ENCODE measurements around the gene UBA1. TPM values are rescaled to one million over a fixed set of nuclear protein-coding genes. Genes with fewer than 3 reads are reported as not detected.

The UBA1 gene
- polyA plus RNA-seq, 1 donor, result 152 TPM

DNA sequence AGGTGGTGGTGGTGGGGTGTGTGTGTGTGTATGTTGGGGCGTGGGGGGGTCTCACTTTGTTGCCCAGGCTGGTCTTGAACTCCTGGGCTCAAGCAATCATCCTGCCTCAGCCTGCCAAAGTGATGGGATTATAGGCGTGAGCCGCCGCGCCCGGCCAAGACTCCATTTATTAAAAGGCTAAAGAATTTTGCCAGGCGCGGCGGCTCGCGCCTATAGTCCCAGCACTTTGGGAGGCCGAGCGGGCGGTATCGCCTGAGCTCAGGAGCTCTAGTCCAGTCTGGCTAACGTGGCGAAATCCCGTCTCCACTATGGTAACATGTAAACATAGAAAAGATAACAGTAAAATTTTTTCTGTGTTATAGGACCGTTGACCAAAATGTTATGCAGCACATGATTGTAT lies 3.7 kb upstream of the UBA1 start:
- no peak for DNase-seq

DNA sequence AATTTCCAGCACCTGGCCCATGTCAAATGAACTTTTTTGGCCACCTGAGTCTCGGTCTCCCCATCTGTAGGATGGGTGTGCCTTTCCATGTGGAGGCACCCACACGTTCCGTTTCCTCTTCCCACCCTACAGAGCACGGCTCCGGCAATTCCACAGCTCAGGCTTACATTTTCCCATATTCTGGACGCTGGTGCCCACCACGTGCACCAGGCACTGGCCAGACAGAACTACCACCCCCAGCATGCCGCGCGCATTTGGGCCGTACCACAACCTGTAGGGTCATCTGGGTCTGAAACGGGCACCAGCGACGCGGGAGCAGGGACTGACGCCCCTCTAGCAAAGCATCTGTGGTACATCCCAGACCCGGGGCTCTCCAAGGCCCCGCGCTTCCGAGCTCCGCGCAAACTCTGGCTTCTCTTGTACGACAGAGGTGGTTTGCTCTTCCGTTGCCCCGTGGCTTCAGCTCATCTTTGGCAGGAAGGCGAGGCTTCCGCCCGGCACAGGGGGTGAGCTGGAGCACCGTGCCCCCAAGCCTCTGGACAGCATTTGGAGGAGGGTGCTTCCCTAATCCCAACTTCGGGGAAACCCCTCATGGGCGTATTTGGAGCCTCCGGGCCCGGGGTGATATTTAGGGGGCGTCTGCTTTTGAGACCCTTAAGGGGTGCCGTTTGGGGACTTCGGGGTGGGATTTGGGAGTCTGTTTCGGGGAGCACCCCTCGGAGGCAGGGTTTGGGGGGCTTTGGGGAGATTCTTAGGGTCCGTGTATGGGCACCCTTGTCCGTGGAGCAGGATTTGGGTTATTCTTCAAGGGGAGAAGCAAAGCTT lies 3.0 kb upstream of the UBA1 start:
- peak; percentile 88 for DNase-seq

DNA sequence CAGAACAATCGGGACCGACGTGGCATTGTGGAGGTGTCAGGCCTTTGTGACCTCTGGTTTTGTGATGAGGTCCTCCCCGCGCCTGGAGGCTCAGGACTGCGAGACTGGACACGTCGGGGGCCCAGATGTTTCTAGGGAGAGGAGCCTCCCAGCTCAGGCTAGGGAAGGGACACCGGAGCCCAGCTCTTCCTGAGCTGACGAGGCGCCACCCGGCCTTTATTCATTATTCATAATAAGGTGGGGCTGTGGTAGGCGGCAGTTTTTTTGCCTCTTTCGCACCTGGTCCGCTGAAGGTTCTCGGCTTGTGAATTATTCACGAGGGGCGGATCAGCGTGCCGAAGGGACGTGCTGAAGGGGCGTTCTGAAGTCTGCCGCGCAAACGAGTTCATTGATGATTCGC lies 2.3 kb upstream of the UBA1 start:
- no peak for DNase-seq

DNA sequence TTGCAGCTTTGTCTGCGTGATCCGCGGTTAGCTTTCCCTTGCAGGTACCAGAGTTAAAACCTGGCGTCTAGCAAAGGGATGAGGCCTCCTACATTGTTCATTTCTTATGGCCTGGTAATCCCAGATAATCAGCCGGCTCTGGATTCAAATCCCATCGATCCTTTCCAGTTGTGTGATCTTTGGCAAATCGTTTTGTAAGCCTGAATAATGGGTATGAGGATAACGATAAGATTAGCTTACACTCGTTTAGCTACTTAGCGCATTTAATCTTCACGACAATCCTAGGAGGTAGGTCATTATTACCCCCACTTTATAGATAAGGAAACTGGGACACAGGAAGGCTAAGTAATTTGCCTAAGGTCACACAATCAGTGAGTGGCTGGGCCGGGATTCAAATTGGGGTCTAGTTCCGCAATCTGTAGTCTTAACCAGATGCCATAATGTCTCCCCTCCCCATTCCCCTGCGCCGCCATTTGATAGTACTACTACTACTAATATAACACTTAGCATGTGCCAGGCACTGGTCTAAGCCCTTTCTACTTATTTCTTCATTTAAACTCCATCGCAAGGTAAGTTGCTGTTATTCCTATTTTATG lies 1.7 kb upstream of the UBA1 start:
- no peak for DNase-seq

DNA sequence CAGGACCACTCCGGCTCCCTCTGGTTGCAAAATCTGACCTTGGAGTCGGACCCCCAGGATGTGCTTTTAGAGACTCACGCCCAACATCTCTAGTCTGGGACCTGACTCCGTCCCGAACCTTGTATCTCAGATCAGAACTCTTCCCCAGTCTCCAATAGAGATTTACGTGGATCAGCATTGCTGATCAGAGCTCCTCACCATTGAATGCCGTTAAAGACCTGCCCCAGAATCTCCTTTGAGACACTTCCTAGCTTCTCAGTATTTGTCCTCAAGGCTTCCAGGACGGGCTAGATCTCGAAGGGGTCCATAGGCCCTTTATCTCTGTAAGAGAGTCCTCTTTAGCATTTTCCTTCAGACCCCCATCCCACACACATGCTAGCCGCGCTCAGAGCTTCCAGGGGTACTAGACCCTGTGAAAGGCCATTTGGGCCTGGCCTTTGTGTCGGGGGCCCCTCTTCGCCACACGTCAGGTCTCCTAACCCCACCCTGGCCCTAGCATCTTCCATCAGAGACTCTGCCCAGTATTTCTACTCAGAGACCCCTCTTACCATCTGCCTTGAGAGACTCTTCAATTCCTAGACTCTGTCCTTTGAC lies 662 bp downstream of the UBA1 start:
- no peak for DNase-seq

DNA sequence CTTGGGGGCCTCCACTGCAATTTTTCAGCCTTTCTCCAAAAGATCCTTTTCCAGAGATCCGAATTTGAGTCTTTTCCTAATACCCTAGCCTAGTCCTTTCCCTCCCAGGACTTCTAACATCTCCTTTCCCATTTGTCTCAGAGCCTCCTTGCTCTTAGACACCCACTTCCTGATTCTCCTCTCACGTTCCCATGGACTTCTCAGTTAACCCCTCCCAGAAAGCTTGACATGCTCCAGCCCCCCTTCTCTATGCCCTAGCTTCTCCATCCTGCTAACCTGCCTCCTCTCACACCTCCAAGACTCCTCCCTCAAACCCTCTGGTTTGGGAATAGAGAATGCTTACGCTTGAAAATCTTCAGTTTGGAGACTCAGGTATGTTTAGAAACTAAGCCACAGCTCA lies 2.5 kb downstream of the UBA1 start:
- no peak for DNase-seq

DNA sequence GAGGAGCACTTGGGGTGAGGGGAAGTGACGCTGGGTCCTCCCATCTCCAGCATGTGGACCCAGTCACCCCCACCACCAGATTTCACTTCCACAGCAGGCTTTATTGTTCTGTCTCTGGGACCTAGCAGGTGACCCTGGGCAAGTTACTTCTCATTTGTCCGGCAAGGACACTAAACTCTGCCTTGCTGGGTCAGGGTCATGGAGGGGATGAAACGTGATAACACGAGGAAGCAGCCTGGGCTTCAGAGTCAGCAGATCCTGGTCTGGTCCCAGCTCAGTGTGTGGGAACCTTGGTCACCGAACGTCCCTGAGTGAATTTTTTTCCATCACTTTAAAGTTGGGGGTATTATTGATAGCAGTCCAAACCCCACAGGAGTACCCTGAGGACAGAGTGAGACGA lies 3.9 kb downstream of the UBA1 start:
- DNase-seq, result no peak

DNA sequence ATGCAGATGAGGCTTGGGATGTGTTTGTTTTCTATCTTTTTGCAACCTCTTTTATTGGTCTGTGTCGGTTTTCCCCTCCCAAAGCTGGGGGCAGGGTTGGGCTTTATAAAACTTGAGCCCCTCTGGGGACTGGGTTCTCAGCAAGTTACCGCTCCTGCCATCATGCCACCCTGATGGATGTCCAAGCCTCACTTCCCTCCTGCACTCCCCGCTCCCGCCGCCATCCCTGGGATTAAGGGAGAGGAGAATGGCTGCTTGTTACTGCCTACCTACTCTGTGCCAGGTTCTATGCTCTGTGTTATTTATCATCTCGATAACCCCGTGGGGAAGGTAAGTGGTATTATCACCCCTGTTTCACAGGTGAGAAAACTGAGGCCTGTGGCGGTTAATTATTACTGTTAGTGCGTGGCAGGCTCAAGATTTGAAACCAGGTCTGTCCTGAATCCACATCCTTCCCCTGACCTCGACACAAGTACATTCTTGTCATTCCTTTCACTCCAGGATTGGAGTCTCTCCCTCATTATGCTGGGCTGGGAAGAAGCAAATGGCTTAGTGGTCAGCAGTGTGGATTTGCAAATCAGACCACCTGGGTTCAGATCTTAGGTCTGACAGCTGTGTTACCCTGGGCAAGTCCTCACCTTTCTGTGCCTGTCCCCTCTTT lies 4.5 kb downstream of the UBA1 start:
- no peak for DNase-seq

DNA sequence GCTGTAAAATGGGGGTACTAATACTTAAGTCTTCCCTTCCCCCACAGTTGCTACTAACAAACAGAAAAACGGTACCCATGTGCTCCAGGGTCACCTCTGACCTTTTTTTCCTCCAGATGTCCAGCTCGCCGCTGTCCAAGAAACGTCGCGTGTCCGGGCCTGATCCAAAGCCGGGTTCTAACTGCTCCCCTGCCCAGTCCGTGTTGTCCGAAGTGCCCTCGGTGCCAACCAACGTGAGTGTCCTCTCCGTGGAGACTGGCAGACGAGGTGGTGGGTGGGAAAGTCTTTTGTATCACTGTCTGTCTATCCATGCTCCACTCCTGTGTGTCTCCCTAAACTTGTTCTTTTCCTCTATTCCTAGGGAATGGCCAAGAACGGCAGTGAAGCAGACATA lies 5.1 kb downstream of the UBA1 start:
- no peak for DNase-seq

DNA sequence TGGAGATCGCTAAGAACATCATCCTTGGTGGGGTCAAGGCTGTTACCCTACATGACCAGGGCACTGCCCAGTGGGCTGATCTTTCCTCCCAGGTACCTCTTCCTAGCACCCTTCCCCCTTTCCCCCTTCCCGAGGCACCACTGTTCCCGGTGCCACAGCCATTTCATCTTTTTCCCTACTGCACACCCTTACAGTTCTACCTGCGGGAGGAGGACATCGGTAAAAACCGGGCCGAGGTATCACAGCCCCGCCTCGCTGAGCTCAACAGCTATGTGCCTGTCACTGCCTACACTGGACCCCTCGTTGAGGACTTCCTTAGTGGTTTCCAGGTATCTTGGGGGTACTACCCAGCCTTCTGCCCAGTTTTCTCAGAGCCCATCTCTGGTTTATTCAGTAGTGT lies 5.7 kb downstream of the UBA1 start:
- DNase-seq, result no peak

DNA sequence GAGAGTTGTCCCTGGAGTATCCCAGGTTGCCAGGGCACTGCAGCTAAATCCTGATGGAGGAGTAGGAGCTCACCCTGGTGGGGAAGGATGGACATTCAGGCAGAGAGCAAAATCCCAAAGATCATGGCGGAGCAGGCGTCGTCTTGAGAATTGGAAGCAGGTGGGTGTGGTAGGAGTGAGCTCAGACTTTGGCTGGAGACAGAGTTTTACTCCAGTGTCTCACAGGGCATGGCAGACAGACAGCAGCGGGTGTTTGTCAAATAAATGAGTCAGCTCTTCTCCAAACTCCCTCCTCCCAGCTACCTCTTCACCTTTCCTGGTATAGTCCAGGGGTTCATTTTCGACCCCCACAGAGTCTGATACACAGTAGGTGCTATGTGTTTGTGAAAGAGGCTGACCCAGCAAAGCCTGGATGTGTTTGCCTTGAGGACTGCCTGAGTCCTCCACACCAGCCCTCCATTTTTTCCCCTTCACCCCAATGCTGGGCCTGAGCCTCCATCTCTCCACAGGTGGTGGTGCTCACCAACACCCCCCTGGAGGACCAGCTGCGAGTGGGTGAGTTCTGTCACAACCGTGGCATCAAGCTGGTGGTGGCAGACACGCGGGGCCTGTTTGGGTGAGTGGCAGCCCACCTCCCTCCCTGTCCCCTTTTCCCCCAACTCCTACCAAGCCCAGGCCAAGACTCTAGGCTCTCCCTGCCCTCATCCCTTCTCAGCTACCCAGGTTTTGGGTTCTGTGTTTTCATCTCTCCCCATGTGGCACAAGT lies 6.9 kb downstream of the UBA1 start:
- DNase-seq, result no peak

DNA sequence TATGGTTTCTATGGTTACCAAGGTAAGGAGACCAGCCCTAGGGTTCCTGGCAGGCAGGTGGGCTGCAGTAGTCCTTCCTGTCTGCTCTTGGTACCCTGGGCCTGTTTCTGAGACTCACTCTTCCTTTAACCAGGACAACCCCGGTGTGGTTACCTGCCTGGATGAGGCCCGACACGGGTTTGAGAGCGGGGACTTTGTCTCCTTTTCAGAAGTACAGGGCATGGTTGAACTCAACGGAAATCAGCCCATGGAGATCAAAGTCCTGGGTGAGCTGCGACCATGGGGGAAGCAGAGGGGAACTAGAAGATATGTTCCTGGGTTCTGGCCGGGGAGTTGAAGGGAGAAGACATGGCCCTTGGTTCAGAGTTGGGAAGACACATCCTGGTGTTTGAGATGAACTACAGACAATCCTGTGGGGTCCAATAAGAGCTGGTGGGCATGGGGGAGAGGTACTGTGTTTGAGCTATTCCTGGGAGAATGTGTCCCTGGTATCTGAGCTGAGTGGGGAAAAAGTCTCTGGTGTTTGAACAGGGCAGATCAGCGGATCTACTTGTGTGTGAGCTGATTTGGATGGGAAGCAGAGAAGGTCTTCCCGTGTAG lies 7.8 kb downstream of the UBA1 start:
- DNase-seq, result no peak

DNA sequence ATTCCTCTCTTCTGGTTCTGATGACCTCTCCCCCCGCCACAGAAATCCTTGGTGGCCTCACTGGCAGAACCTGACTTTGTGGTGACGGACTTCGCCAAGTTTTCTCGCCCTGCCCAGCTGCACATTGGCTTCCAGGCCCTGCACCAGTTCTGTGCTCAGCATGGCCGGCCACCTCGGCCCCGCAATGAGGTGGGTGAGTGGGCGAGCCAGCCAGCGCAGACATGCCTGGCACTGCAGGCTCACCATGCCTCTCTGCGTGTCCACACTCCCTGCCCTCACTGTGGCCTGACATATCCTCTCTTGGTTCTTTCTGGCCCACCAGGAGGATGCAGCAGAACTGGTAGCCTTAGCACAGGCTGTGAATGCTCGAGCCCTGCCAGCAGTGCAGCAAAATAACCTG lies 8.7 kb downstream of the UBA1 start:
- DNase-seq, result no peak

DNA sequence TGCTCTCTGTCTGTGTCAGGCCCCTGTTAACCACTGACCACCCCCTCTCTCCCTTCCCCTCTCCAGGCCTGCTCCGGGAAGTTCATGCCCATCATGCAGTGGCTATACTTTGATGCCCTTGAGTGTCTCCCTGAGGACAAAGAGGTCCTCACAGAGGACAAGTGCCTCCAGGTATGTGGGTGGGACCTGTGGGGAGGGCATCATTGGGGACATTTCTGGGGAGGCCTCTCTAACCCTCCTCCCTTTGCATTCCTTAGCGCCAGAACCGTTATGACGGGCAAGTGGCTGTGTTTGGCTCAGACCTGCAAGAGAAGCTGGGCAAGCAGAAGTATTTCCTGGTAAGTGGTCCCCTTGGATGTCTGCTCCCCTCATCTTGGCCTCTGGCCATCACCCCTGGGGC lies 9.2 kb downstream of the UBA1 start:
- DNase-seq, result no peak

DNA sequence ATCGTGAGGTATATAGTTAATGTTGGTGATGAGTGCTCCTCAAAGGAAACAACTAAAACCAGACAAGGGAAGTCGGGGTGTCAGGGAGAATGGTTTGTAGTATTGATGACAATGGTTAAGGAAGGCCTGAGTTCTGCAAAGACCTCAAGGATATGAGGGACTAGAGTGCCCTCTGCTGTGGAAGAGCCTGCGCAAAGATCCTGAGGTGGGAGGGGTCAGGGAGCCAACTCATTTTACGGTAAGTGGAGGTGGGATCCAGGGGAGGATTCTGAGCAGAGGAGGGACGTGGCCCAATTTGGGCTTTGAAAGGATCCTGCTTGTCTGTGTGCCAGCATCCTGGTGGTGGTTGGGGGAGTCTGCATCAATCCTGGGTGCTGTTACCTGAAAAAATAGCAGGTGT lies 11.3 kb downstream of the UBA1 start:
- no peak for DNase-seq

DNA sequence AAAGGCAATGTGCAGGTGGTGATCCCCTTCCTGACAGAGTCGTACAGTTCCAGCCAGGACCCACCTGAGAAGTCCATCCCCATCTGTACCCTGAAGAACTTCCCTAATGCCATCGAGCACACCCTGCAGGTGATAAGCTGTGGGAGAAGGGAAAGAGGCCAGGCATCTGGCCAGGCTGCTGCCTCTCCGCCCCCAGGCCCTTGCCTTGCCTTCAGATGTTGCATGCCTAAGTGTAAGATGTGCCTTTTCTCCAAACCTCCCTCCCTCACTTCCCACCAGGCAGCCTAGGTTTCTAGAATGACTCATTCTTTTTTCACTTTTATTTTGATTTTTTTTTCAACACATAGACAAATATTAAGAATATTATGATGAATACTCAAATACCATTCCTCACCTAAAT lies 12.7 kb downstream of the UBA1 start:
- DNase-seq, result no peak

DNA sequence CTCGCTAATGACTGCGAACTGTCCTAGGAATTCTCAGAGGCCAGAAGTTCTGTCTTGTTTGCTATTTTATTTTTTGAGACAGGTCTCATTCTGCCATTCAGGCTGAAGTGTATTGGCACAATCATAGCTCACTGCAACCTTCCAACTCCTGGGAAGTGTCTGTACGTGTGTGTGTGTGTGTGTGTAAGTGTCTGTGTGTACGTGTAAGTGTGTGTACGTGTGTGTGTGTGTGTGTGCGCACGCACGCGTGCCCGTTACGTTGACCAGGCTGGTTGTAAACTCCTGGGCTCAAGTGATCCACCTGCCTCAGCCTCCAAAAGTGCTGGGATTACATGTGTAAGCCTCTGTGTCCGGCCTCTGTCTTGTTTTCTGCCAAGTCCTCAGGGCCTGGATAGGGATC lies 14.5 kb downstream of the UBA1 start:
- no peak for DNase-seq

DNA sequence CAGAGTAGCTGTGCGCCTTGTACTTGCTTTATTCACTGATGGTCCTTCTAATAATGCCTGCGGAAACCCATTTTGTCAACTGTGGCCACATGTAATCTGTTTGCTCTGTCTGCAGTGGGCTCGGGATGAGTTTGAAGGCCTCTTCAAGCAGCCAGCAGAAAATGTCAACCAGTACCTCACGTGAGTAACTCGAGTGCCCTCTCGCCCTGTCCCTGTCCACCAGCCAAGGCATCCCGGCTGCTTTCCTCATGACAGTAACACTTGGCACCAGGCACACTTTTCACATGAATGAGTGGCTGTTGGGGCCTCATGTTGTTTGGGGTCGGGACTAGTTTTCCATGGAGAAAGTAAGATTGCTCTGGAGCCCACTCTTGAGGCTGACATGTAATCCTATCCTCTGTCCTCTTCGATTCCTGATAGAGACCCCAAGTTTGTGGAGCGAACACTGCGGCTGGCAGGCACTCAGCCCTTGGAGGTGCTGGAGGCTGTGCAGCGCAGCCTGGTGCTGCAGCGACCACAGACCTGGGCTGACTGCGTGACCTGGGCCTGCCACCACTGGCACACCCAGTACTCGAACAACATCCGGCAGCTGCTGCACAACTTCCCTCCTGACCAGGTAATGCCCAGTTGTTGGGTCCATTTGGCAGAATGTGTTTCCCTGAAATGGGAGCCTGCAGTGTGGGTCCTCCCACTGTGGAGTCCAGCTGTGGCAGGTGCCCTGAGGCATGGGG lies 16.0 kb downstream of the UBA1 start:
- DNase-seq, result no peak

DNA sequence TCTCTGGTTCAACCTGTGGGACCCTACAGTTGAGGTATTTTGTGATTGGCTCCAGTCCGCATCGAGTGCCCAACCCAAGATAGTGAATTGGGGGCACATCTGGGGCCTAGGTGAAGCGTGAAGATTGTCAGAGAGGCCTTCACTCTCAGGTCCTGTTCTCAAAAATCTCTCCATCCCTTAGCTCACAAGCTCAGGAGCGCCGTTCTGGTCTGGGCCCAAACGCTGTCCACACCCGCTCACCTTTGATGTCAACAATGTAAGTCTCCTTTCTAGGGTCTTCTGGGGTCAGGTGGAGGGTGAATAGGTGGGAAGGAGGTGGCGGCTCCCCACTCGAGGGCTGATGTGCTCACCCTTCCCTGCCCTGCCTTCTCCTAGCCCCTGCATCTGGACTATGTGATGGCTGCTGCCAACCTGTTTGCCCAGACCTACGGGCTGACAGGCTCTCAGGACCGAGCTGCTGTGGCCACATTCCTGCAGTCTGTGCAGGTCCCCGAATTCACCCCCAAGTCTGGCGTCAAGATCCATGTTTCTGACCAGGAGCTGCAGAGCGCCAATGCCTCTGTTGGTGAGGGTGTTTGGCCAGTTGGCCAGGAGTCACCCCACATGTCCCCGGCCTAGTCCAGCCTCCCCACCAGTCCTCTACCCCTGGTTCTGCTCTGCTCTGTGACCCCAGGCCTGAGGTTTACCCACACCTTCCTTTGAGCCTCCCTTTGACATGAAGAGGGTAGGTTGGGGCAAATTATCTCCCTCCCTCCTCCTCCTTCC lies 17.2 kb downstream of the UBA1 start:
- no peak for DNase-seq

DNA sequence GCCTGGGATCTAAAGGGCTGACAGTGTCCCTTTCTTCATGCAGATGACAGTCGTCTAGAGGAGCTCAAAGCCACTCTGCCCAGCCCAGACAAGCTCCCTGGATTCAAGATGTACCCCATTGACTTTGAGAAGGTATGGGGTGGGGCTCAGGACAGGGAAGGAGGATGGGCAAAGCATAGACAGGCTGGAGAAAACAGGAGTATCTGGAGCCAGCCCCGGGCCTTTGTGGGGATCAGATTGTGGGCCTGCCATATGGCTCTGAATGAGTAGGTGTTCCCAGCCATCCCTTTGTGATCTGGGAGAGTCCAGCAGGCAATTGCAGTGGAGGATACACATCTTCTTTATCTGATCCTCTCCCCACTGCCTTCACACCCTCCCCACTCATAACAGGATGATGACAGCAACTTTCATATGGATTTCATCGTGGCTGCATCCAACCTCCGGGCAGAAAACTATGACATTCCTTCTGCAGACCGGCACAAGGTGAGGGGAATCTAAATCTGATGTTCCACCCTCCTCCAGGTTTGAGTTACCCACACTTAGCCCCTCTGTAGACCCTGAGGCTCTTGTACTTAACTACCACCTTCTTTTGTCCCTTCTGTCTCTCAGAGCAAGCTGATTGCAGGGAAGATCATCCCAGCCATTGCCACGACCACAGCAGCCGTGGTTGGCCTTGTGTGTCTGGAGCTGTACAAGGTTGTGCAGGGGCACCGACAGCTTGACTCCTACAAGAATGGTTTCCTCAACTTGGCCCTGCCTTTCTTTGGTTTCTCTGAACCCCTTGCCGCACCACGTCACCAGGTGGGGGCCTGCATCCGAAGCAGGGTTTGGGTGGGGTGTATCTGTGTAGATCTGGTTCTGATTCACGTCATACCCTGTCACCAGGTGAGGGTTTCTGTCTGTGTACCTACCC lies 19.0 kb downstream of the UBA1 start:
- no peak for DNase-seq

Data from hindlimb muscle (tissue), 1 donor.